Right lobe of liver (tissue), 4 donors: ENCODE measurements around the gene RAP2B.

ENCODE experiments used
- POLR2A ChIP-seq: fragments of 450-650 bp; IDR thresholded peaks from one replicate; pipeline ENCODE4 v1.6.1; 2017; ENCODE audit warnings: antibody characterized with exemption, mild to moderate bottlenecking
- TF ChIP-seq, protein P1 (sequence below), 4 donors: fragments of 200-600 bp in 3 of 4; fragments of 450-650 bp in 1 of 4; IDR thresholded peaks; one replicate each; pipeline versions ENCODE4 v1.5.1 to v1.8.0; 2016 to 2022; ENCODE audit warnings: antibody characterized with exemption in 4 of 4, mild to moderate bottlenecking in 2 of 4
- donor health status: DM: no; HTN: no; CAD: no.
- donor health status: DM: no; HTN: no; CAD: no.
- donor health status: DM: no; HTN: yes; CAD: no.

DNA sequence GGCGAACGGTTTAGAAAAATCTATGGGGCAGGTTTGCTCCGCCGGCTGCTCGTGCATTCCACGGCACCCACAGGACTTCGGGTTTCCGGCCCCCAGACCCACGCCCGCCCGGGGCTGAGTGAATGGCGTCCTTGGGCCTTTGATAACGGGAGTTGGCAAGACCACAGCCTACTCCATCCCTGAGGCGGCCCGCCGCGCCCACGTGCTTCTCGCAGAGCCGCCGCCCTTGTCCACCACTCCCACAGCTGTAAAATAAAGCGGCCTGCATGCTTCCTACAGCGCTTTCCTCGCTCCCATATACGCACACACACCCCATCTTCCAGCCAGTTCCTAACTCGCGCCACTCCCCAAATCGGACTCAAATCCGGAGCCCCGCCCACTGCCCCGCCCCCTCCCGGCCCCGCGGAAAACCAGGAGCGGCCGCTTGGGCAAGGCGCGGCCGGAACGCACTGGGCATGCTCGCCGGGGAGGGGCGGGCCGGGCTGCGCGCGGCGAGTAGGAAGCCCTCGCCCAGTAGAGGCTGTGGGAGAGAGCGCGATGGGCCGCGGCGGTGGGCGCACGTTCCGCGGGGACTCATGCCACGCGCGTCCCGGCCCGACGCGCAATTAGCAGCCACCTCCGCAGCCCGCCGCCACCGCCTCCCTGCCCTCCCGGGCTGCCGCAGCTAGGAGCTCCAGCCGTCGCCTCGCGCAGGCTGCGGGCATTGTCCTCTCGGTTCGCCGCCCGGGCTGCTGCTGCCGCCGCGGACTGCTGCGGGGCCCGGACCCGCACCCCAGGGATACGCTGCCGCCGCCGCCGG lies at the start of gene RAP2B:
- TF ChIP-seq POLR2A: peak; percentile 99
- TF ChIP-seq, protein P1, sequence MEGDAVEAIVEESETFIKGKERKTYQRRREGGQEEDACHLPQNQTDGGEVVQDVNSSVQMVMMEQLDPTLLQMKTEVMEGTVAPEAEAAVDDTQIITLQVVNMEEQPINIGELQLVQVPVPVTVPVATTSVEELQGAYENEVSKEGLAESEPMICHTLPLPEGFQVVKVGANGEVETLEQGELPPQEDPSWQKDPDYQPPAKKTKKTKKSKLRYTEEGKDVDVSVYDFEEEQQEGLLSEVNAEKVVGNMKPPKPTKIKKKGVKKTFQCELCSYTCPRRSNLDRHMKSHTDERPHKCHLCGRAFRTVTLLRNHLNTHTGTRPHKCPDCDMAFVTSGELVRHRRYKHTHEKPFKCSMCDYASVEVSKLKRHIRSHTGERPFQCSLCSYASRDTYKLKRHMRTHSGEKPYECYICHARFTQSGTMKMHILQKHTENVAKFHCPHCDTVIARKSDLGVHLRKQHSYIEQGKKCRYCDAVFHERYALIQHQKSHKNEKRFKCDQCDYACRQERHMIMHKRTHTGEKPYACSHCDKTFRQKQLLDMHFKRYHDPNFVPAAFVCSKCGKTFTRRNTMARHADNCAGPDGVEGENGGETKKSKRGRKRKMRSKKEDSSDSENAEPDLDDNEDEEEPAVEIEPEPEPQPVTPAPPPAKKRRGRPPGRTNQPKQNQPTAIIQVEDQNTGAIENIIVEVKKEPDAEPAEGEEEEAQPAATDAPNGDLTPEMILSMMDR (IDR thresholded peaks at IDR 0.05): no peak
